ENCODE measurements around the gene LRRC4C. TPM values are rescaled to one million over a fixed set of nuclear protein-coding genes. Genes with fewer than 3 reads are reported as not detected.

The LRRC4C gene
- total and polyA plus RNA-seq, 10 of the 15 experiments (the other 5 are each of a cell fraction or from before 2014, with no cell fraction given) = 1.5 TPM; not detected in 9

DNA sequence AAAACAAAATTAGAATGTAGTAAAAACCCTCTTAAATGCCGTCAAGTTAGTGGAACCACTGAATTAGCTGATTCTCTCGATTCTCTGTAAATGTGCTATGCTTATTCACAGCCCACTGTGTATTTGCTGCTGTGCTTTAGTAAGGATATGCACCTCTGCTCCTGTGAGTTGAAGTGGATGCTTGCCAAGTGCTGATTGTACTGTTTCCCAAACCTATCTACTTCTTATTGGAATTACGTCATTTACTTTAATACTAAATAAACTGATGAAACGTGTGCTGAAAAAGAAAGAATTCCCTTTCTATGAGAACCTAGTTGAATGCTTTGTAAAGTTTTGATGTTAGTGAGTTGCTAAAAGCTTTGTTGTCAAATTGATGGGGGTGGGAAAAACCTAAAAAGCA, 158.4 kb downstream of the LRRC4C start:
- no peak overlapping the region for H2AFZ ChIP-seq (ENCODE audit: control insufficient read depth, low read depth, low read length)
- no peaks in the 10 kb centered on the region for H3K4me1 ChIP-seq (ENCODE audit: control insufficient read depth, insufficient read depth, low read length)
- H3K27me3 ChIP-seq (replicated peaks in 1 of 2; ENCODE audit: control insufficient read depth in 2 of 2, insufficient read depth in 2 of 2, low read length in 1 of 2) = no peaks in the 10 kb centered on the region
- no peak overlapping the region for H3K9ac ChIP-seq (ENCODE audit: control insufficient read depth, insufficient read depth, low read length)
- ATAC-seq (no peak), FAIRE-seq (no peak), DNase-seq (ENCODE audit: low read depth, low spot score) (no peak)
- in situ Hi-C loops (cut with MboI) (no loop called here), intact Hi-C loops (cut with micrococcal nuclease; ENCODE audit: unreplicated experiment) (no loop called here)
- RAD21 ChIA-PET (ENCODE audit: unreplicated experiment) = no interaction called here
- POLR2A ChIA-PET = no interaction called here
- H4K20me1 ChIP-seq (ENCODE audit: control insufficient read depth, insufficient read depth) = no peaks in the 10 kb centered on the region
- no peaks in the 10 kb centered on the region for H3K9me3 ChIP-seq (replicated peaks; ENCODE audit: control insufficient read depth, insufficient read depth, low read length)
- WGBS (ENCODE audit: insufficient coverage, insufficient replicate concordance, low lambda C conversion rate, missing lambda C conversion rate) = 77% methylated on average over 4 of the region's 4 CpGs
- TF ChIP-seq TBL1XR1 (IDR thresholded peaks at IDR 0.05; ENCODE audit: low read depth, low read length) (no peak), PBX3 (IDR thresholded peaks at IDR 0.05; ENCODE audit: insufficient replicate concordance, low read depth, low read length) (no peak), IKZF1 (conservative IDR thresholded peaks at IDR 0.05) (no peak), ATF7 (IDR thresholded peaks at IDR 0.05; ENCODE audit: low read depth) (0 out of 2 replicates have a peak, but pooled peaks have one; percentile 26), FOS (IDR thresholded peaks at IDR 0.05; ENCODE audit: borderline replicate concordance, extremely low read depth, insufficient read length) (no peak)
- CTCF ChIA-PET = no interaction called here
- no peaks in the 10 kb centered on the region for H3K79me2 ChIP-seq (ENCODE audit: control insufficient read depth, insufficient read depth, low read length)
- no peak overlapping the region for H3K4me2 ChIP-seq (ENCODE audit: control insufficient read depth, insufficient read depth)
- SMC1A ChIA-PET (ENCODE audit: uncharacterized antibody, unreplicated experiment) = no interaction called here
- H3K36me3 ChIP-seq (ENCODE audit: control insufficient read depth in 2 of 2, insufficient read depth in 2 of 2, low read length in 1 of 2) = no peaks in the 10 kb centered on the region
- no peak overlapping the region for H3K27ac ChIP-seq (ENCODE audit: control insufficient read depth, insufficient read depth)
- no TSS peak for BruUV-seq (replicated peaks)
- no peak overlapping the region for H3K4me3 ChIP-seq

DNA sequence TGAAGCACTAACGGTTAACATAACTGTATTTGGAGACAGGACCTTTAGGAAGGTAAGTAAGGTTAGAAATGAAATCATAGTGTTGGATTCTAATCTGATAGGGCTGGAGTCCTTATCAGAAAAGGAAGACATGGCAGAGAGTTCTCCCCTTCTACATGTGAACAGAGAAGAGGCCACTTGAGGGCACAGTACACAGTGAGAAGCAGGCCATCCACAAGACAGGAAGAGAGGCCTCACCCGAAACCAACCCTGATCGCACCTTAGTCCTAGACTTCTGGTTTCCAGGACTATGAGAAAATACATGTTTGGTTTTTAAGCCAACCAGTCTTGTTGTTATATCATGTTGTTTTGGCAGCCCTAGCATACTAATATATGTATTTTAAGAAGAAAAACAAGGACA, 170.0 kb downstream of the LRRC4C start:
- Histone ChIP-seq H3K9ac (ENCODE audit: control insufficient read depth, insufficient read depth, low read length) (no peak overlapping the region), H3K27ac (ENCODE audit: control insufficient read depth, insufficient read depth) (no peak overlapping the region), H2AFZ (ENCODE audit: control insufficient read depth, low read depth, low read length) (no peak overlapping the region), H3K36me3 (ENCODE audit: control insufficient read depth in 2 of 2, insufficient read depth in 2 of 2, low read length in 1 of 2) (no peaks in the 10 kb centered on the region), H3K4me1 (ENCODE audit: control insufficient read depth, insufficient read depth, low read length) (no peaks in the 10 kb centered on the region), H3K79me2 (ENCODE audit: control insufficient read depth, insufficient read depth, low read length) (no peaks in the 10 kb centered on the region), H3K4me3 (no peak overlapping the region), H3K9me3 (replicated peaks; ENCODE audit: control insufficient read depth, insufficient read depth, low read length) (no peaks in the 10 kb centered on the region), H4K20me1 (ENCODE audit: control insufficient read depth, insufficient read depth) (no peaks in the 10 kb centered on the region), H3K27me3 (replicated peaks in 1 of 2; ENCODE audit: control insufficient read depth in 2 of 2, insufficient read depth in 2 of 2, low read length in 1 of 2) (no peaks in the 10 kb centered on the region; a peak in 1 of 4 replicates), H3K4me2 (ENCODE audit: control insufficient read depth, insufficient read depth) (no peak overlapping the region)
- DNase-seq (ENCODE audit: low read depth, low spot score) (no peak), ATAC-seq (peak; percentile 85), FAIRE-seq (no peak)
- SMC1A ChIA-PET (ENCODE audit: uncharacterized antibody, unreplicated experiment) = interaction anchor here (0.6 to 1.2 kb wide), 3 partner anchors 19 to 139 kb away, joined by 3 to 4 read pairs (median 3); no protein-coding TSS in a partner anchor
- CTCF ChIA-PET = no interaction called here
- 29% methylated on average over 3 of the region's 3 CpGs for WGBS (ENCODE audit: insufficient coverage, insufficient replicate concordance, low lambda C conversion rate, missing lambda C conversion rate)
- POLR2A ChIA-PET = no interaction called here
- in situ Hi-C loops (cut with MboI) = no loop called here
- BruUV-seq (replicated peaks) = no TSS peak
- intact Hi-C loops (cut with micrococcal nuclease; ENCODE audit: unreplicated experiment) = no loop called here
- RAD21 ChIA-PET (ENCODE audit: unreplicated experiment) = no interaction called here
- TF ChIP-seq SMC3 (IDR thresholded peaks at IDR 0.05; ENCODE audit: borderline replicate concordance, low read length) = 0 out of 2 replicates have a peak, but pooled peaks have one; percentile 15
- TF ChIP-seq WRNIP1 (IDR thresholded peaks at IDR 0.05; ENCODE audit: borderline replicate concordance, low read depth, low read length) = no peak
- no peak for TF ChIP-seq MAX (IDR thresholded peaks at IDR 0.05; ENCODE audit: low read depth, low read length)
- no peak for TF ChIP-seq NRF1 (conservative IDR thresholded peaks at IDR 0.05; ENCODE audit: low read depth, low read length)
- TF ChIP-seq, protein P1, sequence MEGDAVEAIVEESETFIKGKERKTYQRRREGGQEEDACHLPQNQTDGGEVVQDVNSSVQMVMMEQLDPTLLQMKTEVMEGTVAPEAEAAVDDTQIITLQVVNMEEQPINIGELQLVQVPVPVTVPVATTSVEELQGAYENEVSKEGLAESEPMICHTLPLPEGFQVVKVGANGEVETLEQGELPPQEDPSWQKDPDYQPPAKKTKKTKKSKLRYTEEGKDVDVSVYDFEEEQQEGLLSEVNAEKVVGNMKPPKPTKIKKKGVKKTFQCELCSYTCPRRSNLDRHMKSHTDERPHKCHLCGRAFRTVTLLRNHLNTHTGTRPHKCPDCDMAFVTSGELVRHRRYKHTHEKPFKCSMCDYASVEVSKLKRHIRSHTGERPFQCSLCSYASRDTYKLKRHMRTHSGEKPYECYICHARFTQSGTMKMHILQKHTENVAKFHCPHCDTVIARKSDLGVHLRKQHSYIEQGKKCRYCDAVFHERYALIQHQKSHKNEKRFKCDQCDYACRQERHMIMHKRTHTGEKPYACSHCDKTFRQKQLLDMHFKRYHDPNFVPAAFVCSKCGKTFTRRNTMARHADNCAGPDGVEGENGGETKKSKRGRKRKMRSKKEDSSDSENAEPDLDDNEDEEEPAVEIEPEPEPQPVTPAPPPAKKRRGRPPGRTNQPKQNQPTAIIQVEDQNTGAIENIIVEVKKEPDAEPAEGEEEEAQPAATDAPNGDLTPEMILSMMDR (IDR thresholded peaks at IDR 0.05 in 2 of 3, conservative IDR thresholded peaks at IDR 0.05 in 1 of 3; ENCODE audit: control insufficient read depth in 2 of 3, extremely low read depth in 1 of 3, insufficient read depth in 1 of 3, low read depth in 3 of 3, low read length in 3 of 3) = peak in 1 of 3 experiments; percentile 29; a peak in 2 of 6 replicates
- TF ChIP-seq ZNF217 (IDR thresholded peaks at IDR 0.05) = no peak
- TF ChIP-seq MEF2A (IDR thresholded peaks at IDR 0.05; ENCODE audit: insufficient read depth, low read depth, low read length) = no peak
- no peak for TF ChIP-seq SUPT20H (IDR thresholded peaks at IDR 0.05; ENCODE audit: borderline replicate concordance, control insufficient read depth, low read depth, low read length)
